Measurements from ENCODE around the gene NUMBL.

NUMBL gene

GRCh38 chr19:40717325-40717879, 27.0 kb upstream of the NUMBL start:
- Histone ChIP-seq H3K79me2 (ENCODE audit: insufficient read depth, low read length) (peaks cover 21% of the 10 kb centered on the region), H3K9me2 (replicated peaks; ENCODE audit: insufficient read depth, low read length) (no peaks in the 10 kb centered on the region), H3K9ac (ENCODE audit: low read length) (peak overlapping the region; percentile 67), H3K9me3 (ENCODE audit: insufficient read depth, low read length) (no peaks in the 10 kb centered on the region), H2AFZ (ENCODE audit: low read depth, low read length, severe bottlenecking) (no peak overlapping the region), H3K27me3 (ENCODE audit: low read length) (no peaks in the 10 kb centered on the region), H3K4me3 (ENCODE audit: insufficient read depth, low read length, poor library complexity, severe bottlenecking) (peak overlapping the region; percentile 69), H3K27ac (ENCODE audit: low read depth, low read length) (peak overlapping the region; percentile 28), H3K4me2 (ENCODE audit: low read depth, low read length, poor library complexity, severe bottlenecking) (peak overlapping the region; percentile 86), H3K36me3 (ENCODE audit: low read length) (no peaks in the 10 kb centered on the region), H4K20me1 (ENCODE audit: low read depth, low read length) (no peaks in the 10 kb centered on the region), H3F3A (ENCODE audit: insufficient read depth) (peaks cover 19% of the 10 kb centered on the region)
- TF ChIP-seq CTCF (IDR thresholded peaks at IDR 0.05; ENCODE audit: insufficient read depth, low read length, poor library complexity, severe bottlenecking) (no peak), EZH2phosphoT487 (conservative IDR thresholded peaks at IDR 0.05; ENCODE audit: low read length) (no peak)

- H3K36me3 ChIP-seq (ENCODE audit: low read length), result no peaks in the 10 kb centered on the region
- no peaks in the 10 kb centered on the region for H4K20me1 ChIP-seq (ENCODE audit: low read depth, low read length)
- peaks cover 21% of the 10 kb centered on the region for H3K79me2 ChIP-seq (ENCODE audit: insufficient read depth, low read length)
- no peaks in the 10 kb centered on the region for H3K27me3 ChIP-seq (ENCODE audit: low read length)
- peak within 1 kb of the TSS; percentile 86 for H3K4me2 ChIP-seq (ENCODE audit: low read depth, low read length, poor library complexity, severe bottlenecking)
- no peaks in the 10 kb centered on the region for H3K9me3 ChIP-seq (ENCODE audit: insufficient read depth, low read length)
- peaks cover 19% of the 10 kb centered on the region for H3F3A ChIP-seq (ENCODE audit: insufficient read depth)
- no peaks in the 10 kb centered on the region for H3K9me2 ChIP-seq (replicated peaks; ENCODE audit: insufficient read depth, low read length)
- H2AFZ ChIP-seq (ENCODE audit: low read depth, low read length, severe bottlenecking), result peak within 1 kb of the TSS; percentile 5
- peak within 1 kb of the TSS; percentile 69 for H3K4me3 ChIP-seq (ENCODE audit: insufficient read depth, low read length, poor library complexity, severe bottlenecking)
- TF ChIP-seq EZH2phosphoT487 (conservative IDR thresholded peaks at IDR 0.05; ENCODE audit: low read length), result no peak
- TF ChIP-seq CTCF (IDR thresholded peaks at IDR 0.05; ENCODE audit: insufficient read depth, low read length, poor library complexity, severe bottlenecking), result no peak
- H3K27ac ChIP-seq (ENCODE audit: low read depth, low read length), result peak within 1 kb of the TSS; percentile 77
- H3K9ac ChIP-seq (ENCODE audit: low read length), result peak within 1 kb of the TSS; percentile 67
These were observed 26.3 kb upstream of the NUMBL start, which contains the start of the genes COQ8B and ITPKC for GRCh38 chr19:40716482-40717324. Gene COQ8B (minus strand): TSS chr19:40716886. CDS start chr19:40714632, 2,254 bp downstream. Gene ITPKC (plus strand): TSS chr19:40717112. CDS start chr19:40717136, 24 bp downstream.

GRCh38 chr19:40716031-40716481, 25.6 kb upstream of the NUMBL start:
- H3K36me3 ChIP-seq (ENCODE audit: low read length), result no peaks in the 10 kb centered on the region
- peaks cover 21% of the 10 kb centered on the region for H3K79me2 ChIP-seq (ENCODE audit: insufficient read depth, low read length)

More at GRCh38 chr19:40716031-40716481, 25.6 kb upstream of the NUMBL start:
- H3K27ac ChIP-seq (ENCODE audit: low read depth, low read length), result peak overlapping the region; percentile 77
- peak overlapping the region; percentile 86 for H3K4me2 ChIP-seq (ENCODE audit: low read depth, low read length, poor library complexity, severe bottlenecking)
- H3K4me3 ChIP-seq (ENCODE audit: insufficient read depth, low read length, poor library complexity, severe bottlenecking), result peak overlapping the region; percentile 69
- TF ChIP-seq EZH2phosphoT487 (conservative IDR thresholded peaks at IDR 0.05; ENCODE audit: low read length) (no peak), CTCF (IDR thresholded peaks at IDR 0.05; ENCODE audit: insufficient read depth, low read length, poor library complexity, severe bottlenecking) (no peak)
- H2AFZ ChIP-seq (ENCODE audit: low read depth, low read length, severe bottlenecking), result peak overlapping the region; percentile 5
- H3K9ac ChIP-seq (ENCODE audit: low read length), result peak overlapping the region; percentile 67
- H3F3A ChIP-seq (ENCODE audit: insufficient read depth), result peaks cover 19% of the 10 kb centered on the region
- H3K9me2 ChIP-seq (replicated peaks; ENCODE audit: insufficient read depth, low read length), result no peaks in the 10 kb centered on the region
- no peaks in the 10 kb centered on the region for H4K20me1 ChIP-seq (ENCODE audit: low read depth, low read length)
- no peaks in the 10 kb centered on the region for H3K9me3 ChIP-seq (ENCODE audit: insufficient read depth, low read length)
- no peaks in the 10 kb centered on the region for H3K27me3 ChIP-seq (ENCODE audit: low read length)

Measured in SU-DHL-6 (cell line).